ENCODE results near the gene PHC2.

The PHC2 gene

DNA sequence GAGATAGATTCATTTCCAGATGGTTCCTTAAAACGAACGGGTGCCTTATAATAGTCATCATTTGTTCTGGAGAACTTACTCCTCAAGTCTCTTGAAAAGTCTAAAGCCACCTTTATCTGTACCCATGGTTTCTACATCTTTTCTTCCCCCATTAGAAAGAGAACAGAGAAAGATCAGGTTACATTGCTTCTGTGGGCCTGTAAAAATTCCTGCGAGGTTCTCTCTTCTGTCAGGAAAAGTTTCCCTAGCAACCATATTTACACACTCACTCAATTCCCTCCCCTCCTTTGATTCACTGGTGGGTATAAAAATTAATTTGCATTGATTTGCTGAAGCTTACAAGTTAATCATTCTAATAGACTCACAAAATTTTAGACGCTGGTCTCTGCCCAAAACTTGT, 6.7 kb downstream of the PHC2 start:
- no peak for DNase-seq (ENCODE audit: low read depth in 2 of 3, low spot score in 2 of 3)

DNA sequence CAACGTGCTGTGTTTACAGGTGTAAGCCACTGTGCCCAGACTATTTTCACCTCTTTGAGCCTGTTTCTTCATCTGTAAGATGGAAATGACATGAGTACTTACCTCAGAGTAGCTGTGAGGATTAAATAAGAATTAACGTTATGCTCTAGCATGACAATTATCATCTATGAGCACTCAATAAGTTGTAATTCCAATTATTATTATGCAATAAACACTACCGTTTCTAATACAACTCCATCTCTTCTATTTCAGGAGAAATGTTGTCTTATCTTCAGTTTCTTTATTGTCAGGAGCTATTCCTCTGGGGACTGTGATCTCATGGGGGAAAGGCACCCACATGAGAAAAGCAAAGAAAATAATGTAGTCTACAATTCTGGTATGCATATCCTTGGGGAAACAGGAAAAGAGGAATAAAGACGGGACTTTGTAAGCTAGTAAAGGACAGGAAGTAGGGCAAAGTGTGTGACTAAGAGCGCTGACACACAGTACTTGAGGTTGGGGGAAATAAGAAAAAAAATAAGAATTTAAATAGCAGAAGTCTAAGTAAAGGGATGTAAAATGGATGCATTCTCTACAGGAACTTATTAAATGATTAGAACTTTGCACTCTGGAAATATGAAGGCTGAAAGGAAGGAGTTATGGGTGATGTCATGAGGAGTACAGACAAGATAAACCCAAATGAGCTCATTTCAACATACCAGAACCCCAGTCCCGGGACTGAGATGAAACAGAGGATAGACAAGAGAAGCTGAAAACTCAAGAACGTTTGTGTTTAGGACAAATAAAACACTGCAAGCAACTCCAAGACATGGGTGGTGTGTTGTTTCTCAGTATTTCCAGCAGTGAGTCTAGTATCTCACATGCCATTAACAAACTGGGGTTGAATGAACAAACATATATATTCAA, 9.8 kb downstream of the PHC2 start:
- no peak for DNase-seq (ENCODE audit: low read depth in 2 of 3, low spot score in 2 of 3)

DNA sequence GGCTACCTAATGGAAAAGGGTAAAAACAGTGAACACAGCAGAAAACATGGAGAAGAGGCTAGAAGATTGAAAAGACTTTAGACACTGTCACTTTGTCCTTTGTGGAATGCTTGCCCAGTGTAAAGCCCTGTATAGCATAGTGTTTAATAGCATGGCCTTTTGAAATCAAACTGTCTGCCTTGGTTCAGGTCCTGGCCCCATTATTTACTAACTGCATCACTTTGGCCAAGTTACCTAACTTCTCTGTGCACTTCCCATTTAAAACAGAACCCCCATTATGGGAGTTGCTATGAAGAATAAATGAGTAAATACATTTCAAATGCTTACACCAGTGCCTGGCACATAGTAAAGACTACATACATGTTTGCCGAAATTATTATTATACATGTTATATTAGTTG, 12.1 kb downstream of the PHC2 start:
- DNase-seq (ENCODE audit: low read depth in 2 of 3, low spot score in 2 of 3) = no peak

DNA sequence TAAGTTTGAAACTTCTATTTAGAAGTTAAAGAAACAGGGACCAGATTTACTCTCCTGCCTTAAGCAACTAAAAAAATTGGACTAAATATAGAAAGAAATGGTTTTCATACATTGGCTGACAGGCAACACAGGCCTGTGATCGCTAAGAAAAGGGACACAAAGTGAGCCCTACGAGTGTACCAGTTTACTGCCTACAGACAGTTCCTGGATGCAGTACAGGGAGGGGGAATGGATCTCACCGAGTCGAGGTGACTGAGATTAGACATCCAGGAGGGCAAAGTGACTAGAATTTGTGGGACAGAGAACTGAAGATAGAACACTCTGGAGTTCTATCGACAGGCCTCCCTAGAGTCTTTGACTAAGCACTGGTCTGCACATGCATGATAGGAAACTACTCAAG, 16.0 kb downstream of the PHC2 start:
- DNase-seq (ENCODE audit: low read depth in 2 of 3, low spot score in 2 of 3) = no peak

DNA sequence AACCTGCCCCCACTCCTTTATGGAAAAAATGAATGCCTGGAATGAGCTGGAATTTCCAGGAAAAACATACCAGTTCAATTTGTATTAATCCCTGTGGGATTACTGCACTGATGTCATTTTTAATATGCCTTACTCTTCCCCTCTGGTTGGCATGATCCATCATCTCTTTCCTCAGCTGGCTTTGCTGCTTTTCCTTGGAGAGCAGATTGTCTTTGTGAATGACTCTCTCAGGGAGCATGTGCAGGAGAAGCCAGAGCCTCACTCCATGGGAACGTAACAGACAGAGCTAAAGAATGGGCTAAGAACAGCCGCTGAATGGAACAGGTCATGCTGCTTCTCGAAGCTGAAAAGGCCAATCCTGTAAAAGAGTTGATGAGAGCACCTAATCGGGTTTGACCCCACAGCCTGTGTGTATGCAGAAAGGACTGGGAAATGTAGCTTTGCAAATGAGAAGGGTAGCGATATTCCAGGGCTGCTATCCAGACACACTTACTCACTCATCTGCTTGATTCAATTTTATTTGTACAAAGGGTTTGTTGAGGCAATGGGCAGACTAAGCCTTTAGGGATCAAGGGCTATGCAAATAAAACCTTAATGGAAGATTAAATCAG, 20.7 kb downstream of the PHC2 start:
- DNase-seq (ENCODE audit: low read depth in 2 of 3, low spot score in 2 of 3) = no peak

DNA sequence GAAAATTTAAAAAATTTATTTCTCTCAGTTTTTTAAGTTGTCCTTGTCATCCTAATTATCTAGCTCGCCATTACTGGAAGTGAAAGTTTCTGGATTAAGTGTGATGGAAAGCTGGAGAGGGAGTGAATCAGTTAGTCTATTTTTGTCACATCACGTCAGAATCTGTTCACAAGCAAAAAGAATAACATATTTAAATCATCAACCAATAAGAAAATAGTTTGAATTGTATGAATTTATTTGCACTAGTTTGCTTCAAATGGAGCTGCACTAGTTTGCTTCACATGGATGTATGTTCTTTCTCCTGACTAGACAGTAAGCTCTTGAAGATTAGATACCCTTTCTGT, 22.8 kb downstream of the PHC2 start:
- DNase-seq (ENCODE audit: low read depth in 2 of 3, low spot score in 2 of 3) = no peak

DNA sequence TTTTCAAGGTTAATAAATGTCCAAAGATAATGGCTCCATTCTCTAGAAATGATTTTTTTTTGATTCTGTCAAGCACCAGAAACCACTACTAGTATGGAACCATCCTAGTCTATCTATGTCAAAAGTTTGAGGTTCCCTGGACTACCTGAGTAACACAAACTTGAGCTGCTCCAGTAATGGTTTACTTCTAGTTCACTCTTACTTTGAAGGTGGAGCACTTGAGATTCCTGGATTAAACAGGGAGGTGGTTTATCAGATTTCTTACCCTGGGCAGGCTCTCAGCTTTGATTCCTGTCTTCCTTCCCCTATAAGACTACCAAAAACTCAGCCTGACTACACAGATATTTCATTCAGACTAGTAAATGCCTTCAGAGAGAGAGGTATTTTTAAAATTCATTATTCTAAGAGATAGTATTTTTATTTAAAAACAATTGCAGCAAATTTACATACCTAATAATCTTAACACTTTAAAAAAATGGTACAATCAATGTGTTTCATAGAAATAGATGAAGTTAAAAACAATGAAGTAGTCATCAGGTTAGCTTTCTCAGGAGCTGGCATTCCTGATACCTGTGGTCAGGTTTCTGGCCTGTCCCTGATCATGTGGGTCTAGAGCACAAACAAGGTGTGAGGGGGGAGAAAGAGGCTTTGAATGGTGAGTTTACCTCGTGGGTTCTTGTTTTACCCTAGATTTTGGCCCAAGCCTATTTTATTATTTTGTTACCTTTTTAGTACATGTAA, 23.4 kb downstream of the PHC2 start:
- DNase-seq (ENCODE audit: low read depth in 2 of 3, low spot score in 2 of 3) = no peak

DNA sequence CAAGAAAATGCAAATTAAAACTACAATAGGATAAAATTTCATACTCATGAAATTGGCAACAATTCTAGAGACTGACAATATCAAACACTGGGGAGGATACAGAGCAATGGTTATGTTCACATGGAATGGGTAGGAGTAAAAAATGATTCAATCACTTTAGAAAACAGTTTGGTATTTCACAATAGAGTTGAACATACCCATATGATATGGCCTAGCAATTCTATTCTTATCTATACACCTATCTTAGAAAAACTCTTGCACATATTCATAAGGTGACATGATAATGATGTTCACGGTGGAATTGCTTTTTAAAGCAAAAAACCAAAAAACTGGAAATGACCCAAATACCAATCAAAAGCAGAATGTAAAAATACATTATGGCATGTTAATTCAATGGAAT, 28.7 kb downstream of the PHC2 start:
- DNase-seq (ENCODE audit: low read depth in 2 of 3, low spot score in 2 of 3) = no peak

DNA sequence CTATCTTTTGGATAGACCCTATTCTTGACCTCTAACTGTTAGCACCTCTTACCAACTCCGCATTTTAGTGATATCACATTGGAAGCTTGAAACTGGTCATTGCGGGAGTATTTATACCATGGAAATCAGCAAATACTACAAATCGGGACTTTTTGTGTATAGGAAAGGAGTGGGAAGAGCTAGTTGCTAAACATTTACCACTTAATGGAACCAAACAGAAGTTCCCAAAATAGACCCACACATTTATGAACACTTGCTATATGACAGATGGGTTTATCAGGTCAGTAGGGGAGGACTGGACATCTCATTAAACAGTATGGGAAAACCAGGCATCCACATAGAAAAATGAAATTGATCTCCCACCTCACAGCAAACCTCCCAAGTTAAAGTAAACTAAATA, 29.4 kb downstream of the PHC2 start:
- DNase-seq (ENCODE audit: low read depth in 2 of 3, low spot score in 2 of 3) = no peak

DNA sequence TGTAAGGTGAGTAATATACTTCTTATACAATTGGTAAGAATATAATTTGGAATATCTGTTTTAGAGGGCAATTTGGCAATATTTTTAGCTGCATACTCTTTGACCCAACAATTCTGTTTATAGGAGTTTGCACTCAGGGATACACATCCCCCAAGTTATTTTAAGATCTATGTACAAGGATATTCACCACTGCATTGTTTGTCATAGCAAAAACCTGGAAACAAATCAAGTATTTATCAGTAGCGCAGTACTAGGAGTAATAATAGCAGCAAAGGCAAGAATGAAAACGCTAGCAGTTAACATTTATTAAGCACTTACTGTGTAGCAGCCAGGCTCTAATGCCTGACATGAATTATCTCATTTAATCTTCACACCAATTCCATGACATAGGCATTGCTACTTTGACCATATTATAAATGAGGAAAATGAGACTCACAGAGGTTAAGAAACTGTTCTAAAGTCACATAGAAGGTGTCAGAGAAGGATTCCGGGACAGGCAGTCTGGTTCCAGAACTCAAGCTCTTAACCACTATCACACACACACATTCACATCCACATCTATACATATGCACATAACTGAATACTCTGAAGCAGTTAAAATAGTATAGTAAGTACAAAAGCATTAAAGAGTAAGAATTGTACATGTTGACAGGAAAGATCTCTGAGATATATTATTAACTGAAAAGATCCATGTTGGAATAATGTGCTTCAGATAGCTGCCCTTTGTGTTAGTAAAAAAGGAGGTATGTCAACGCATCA, 30.6 kb downstream of the PHC2 start:
- DNase-seq (ENCODE audit: low read depth in 2 of 3, low spot score in 2 of 3) = no peak

DNA sequence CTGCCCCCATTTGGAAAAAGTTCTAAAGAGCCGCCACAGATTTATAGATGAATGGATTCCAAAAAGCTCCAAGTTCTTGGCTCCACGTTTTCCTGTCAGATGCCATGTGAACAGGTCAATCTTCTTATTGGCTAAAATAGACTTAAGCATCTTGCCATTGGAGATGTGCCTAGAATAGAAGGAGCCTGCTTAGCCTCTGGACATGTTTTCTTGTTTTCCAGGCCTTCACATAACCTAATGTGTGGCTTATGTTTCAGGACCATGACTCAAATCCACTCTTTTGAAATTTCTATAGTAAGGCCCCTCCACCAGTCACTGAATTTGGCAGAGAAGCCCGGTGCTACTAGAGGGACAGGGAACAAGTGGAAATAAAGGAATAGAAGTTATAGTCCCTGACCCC, 31.5 kb downstream of the PHC2 start:
- no peak for DNase-seq (ENCODE audit: low read depth in 2 of 3, low spot score in 2 of 3)

DNA sequence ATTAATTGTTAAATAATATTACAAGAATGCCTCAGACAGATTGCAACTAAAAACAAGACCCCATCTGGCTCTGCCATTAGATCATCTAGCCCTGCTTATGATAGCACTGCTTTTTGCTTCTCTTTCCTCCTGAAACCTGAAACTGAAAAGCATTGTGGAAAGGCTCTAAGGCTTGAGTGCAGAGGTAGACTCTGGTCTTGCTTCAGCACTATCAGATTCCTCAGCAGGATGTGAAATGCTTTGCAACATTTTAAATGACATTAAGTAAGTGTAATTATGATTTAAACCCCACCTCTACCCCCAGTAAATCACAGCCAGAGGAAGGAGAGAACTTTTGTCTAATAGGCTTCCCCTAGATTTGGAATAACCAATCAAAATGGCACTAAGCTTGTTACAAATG, 32.9 kb downstream of the PHC2 start:
- no peak for DNase-seq (ENCODE audit: low read depth in 2 of 3, low spot score in 2 of 3)

DNA sequence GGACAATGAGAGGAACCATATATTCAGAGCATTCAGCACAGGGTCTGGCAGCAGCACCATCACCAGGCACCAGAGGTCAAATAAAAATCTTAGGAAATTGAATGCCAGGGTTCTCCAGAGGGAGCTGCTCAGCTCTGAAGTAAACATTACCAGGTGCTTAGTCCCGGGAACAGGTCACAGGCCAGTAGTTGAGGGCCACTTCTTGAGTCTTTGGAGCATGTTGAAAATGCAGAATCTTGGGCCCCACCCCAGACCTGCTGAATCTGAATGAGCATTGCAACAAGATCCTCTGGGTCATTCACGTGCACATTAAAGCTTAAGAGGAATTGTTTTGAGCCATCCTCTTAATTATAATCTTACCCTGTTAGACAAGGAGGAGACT, 33.8 kb downstream of the PHC2 start:
- no peak for DNase-seq (ENCODE audit: low read depth in 2 of 3, low spot score in 2 of 3)

DNA sequence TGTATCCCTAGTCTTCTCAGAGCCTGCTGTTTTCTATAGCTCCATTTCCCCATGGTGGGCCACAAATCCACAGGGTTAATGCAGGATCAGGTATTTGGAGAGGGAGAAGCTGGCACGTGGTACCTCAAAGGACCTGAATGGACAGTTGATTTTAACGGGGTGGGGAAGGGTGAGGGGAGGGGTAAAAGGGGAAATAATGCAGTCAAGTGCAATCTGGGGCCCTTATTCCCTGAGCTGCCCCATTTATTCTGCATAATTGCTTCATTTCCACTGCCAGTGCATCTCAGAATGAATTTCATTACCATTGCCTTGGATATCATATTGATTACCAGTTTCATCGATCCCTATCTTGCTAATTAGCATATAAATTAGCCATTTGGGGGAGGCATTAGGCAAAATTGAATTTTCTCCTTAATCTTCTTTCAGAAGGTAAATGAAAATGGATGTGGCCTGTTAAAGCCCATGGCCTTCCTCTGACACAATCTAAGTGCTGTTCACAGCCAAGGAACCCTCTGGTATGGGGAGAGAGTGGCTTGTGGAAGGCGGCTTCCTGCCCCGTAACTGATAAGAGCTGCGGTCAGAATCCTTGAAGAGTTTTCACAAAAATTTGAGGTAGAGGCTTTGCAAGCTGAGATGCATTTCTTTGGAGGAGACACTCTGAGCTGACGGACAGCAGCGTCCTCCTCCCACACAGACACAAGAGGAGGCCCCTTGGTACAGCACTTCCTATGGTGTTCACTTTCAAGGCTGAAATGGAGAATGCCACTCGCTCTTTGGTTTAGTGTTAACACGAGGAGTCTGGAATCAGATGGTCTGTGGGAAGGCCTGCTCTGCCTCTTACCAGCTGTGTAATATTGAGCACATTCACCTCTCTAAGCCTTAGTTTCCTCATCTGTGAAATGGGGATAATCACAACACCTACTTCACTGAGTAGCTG, 34.4 kb downstream of the PHC2 start:
- no peak for DNase-seq (ENCODE audit: low read depth in 2 of 3, low spot score in 2 of 3)

DNA sequence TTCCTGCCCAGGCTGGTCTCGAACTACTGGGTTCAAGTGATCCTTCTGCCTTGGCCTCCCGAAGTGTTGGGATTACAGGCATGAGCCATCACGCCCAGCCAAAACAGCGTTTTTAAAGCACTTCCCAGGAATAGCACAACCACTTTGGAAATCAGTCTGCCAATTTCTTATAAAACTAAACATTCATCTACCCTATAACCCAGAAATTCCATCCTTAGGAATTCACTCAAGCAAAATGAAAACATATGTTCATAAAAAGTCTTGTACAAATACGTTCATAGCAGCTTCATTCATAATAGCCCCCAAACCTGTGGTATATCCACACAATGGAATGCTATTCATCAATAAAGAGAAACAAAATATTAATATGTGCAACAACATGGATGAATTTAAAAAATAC, 36.1 kb downstream of the PHC2 start:
- DNase-seq (ENCODE audit: low read depth in 2 of 3, low spot score in 2 of 3) = no peak

DNA sequence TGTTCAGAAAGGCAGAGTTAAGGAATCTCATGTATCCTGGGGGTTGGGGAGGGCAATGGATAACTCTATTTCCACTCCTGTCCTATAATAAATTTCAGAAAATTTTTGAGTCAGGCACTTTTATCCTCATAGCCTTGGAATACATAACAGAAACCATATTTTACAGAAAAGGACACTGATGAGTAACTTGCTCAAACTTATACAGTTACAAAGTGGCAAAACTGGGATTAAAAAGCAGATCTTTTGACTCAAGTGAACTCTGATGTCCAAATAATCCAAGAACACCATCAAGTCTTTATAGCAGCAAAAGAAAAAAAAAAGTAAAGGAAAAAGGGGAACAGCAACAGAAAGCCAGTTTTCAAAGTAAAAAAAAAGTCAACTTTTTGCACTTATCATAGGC, 36.9 kb downstream of the PHC2 start:
- no peak for DNase-seq (ENCODE audit: low read depth in 2 of 3, low spot score in 2 of 3)

DNA sequence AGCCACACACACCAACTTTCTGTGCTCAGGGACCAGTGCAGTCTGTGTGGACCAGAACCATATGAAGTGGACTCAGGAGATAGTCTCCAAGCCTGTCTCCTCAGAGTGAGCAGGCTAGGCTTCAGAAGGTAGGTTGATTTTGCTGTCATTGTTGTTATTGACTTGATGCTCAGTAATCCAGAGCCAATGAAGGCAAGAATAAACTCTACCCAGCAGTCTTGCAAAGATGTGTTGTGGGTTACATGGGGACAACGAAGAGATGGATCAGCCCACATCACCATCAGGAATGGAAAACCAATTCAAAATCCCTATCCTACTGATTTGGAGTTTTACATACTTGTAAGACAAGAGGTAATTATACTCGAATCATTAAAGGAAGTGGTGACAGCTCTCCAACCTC, 37.4 kb downstream of the PHC2 start:
- no peak for DNase-seq (ENCODE audit: low read depth in 2 of 3, low spot score in 2 of 3)

DNA sequence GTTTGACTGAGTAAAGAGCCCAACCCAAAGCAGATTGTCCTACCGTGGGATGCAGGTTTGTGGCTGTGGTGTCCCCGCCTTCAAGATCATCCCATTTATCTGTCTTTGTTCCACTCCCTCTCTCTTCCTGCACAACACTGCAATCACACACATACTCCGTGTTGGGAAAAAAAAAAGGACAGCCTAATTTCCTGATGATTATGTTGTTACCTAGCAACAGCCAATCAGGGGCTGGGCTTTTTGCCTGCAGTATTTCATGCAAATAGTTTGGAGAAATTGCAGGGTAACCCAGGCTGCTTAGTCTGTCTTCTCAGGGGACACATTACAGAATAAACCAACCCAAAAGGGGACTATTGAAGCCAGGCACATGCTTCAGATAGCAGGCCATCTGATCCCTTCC, 38.3 kb downstream of the PHC2 start:
- no peak for DNase-seq (ENCODE audit: low read depth in 2 of 3, low spot score in 2 of 3)

DNA sequence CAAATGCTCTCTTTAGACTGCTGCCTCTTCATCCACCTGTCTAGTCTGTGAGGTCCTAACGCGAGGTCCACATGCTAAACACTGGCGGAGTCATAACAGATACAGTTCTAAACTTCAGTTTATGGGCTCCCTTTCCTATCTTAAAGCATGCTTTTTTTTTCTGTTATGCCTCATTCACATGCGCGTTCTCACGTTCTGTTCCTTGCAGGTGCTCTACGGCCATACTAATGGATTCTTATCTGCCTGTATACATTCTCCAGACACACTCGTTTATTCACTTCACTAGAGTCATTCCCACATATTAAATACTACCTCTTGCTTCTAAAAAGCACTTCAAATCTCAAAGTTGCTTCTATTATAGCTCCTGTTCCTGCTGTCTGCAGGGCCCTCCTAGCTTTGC, 38.7 kb downstream of the PHC2 start:
- no peak for DNase-seq (ENCODE audit: low read depth in 2 of 3, low spot score in 2 of 3)

DNA sequence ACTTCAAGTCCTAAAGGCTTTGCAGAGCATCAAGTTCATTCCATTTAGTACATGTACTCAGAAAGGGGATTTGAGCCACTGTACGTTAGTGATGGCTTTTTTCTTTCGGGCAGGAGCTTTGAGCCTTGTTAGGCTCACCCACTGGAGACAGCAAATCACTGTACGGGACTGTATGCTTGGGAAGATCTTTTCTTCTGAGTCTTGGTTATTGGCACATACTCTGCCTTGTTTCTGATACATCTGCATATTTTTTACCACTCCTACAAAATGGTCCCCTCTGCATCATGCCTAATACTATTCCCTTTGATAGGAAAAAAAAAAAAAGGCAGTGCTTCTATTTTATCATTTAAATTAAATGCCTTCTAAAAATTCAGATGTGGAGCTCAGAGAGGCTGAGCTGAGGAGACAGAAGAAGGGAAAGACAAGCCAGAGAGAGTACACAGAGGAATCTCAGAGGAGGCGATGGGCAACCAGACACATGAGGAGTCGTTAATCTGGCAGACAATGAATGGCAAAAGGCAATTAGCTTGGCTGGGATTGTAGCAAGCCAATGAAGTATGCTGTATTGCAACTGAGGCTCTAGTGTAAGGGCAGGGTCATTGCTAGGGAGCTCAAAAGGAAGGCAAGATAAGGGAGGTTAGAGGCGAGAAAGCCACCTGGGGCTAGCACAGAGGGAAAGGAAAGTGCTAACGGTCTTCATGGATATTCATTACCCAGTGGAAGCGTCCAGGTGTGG, 39.4 kb downstream of the PHC2 start:
- DNase-seq (ENCODE audit: low read depth in 2 of 3, low spot score in 2 of 3) = no peak
